M059J (cell line): ENCODE measurements around the gene SMIM41. TPM values are rescaled to one million over a fixed set of nuclear protein-coding genes. Genes with fewer than 3 reads are reported as not detected.

Experiments
- DNase-seq: peaks from one replicate; pipeline ENCODE4 v3.0.0-alpha.2; 2012; ENCODE audit warnings: low read depth
- total RNA-seq: library from RNA; depleted of rRNA; stranded (reverse); fragments of >200 nt; shearing (Covaris generic); gene quantifications from 2 replicates; pipeline ENCODE4 v1.2.3, GENCODE V29; 2014

Gene SMIM41
- total RNA-seq, 1 experiment from 2014 or later: not detected

- DNase-seq: peak; percentile 90
Measured at GRCh38 chr12:52050758-52051541, 28.6 kb upstream of the SMIM41 start, which contains the start of gene NR4A1. NR4A1 (plus strand) TSS chr12:52051442; CDS start chr12:52054329, 2,887 bp downstream.

- peak; percentile 24 for DNase-seq
Measured at GRCh38 chr12:52052468-52053186, 26.9 kb upstream of the SMIM41 start.

DNA sequence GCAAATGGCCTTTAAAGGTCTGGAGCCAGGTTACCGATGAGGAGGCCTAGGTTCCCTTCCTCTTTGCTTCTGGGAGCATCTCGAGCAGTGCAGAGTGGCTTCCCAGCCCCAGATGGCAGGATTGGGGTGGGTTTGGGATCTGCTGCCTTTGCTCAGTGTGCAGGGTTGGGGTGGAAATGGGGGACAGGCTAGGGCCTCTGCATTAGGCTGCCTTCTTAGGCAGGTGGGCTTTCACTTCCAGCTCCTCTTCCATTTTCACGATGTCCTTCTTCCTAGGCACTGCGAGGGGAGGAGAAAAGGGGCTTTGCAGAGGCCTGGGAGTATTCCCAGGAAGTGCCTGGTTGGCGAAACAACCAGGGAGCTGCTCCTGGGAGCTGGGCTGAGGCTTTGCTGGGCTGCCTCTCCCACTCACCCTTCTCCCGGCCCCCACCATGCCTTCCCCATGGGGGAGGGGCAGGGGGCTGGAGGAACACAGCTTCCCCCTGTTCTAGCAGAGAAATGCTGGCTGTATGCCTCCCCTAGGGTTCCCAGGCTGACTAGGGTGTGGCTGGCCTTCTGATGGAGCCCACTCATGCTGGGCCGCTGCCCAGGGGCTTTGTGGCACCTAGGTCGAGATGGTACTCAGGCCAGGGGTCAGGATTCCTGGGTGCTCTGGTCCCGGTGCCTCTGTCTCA lies 25.8 kb upstream of the SMIM41 start:
- peak; percentile 27 for DNase-seq

DNA sequence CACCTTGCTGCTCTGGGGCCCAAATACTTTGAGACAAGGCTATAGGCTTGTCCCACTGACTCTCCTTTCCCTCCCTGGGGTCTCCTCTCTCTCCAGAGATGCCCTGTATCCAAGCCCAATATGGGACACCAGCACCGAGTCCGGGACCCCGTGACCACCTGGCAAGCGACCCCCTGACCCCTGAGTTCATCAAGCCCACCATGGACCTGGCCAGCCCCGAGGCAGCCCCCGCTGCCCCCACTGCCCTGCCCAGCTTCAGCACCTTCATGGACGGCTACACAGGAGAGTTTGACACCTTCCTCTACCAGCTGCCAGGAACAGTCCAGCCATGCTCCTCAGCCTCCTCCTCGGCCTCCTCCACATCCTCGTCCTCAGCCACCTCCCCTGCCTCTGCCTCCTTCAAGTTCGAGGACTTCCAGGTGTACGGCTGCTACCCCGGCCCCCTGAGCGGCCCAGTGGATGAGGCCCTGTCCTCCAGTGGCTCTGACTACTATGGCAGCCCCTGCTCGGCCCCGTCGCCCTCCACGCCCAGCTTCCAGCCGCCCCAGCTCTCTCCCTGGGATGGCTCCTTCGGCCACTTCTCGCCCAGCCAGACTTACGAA lies 25.2 kb upstream of the SMIM41 start:
- DNase-seq: no peak

GRCh38 chr12:52054833-52055730 lies 24.4 kb upstream of the SMIM41 start:
- peak; percentile 21 for DNase-seq

GRCh38 chr12:52055731-52056711 lies 23.5 kb upstream of the SMIM41 start:
- DNase-seq: no peak

- DNase-seq: no peak
Measured at GRCh38 chr12:52056801-52057637, 22.5 kb upstream of the SMIM41 start.

- no peak for DNase-seq
Measured at GRCh38 chr12:52057638-52058576, 21.6 kb upstream of the SMIM41 start.

DNA sequence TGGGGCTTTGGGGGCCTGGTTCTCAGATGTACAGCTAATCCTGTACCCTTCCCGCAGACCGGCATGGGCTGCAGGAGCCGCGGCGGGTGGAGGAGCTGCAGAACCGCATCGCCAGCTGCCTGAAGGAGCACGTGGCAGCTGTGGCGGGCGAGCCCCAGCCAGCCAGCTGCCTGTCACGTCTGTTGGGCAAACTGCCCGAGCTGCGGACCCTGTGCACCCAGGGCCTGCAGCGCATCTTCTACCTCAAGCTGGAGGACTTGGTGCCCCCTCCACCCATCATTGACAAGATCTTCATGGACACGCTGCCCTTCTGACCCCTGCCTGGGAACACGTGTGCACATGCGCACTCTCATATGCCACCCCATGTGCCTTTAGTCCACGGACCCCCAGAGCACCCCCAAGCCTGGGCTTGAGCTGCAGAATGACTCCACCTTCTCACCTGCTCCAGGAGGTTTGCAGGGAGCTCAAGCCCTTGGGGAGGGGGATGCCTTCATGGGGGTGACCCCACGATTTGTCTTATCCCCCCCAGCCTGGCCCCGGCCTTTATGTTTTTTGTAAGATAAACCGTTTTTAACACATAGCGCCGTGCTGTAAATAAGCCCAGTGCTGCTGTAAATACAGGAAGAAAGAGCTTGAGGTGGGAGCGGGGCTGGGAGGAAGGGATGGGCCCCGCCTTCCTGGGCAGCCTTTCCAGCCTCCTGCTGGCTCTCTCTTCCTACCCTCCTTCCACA lies 20.7 kb upstream of the SMIM41 start:
- no peak for DNase-seq

- DNase-seq: no peak
Measured at GRCh38 chr12:52059582-52060497, 19.7 kb upstream of the SMIM41 start.

DNA sequence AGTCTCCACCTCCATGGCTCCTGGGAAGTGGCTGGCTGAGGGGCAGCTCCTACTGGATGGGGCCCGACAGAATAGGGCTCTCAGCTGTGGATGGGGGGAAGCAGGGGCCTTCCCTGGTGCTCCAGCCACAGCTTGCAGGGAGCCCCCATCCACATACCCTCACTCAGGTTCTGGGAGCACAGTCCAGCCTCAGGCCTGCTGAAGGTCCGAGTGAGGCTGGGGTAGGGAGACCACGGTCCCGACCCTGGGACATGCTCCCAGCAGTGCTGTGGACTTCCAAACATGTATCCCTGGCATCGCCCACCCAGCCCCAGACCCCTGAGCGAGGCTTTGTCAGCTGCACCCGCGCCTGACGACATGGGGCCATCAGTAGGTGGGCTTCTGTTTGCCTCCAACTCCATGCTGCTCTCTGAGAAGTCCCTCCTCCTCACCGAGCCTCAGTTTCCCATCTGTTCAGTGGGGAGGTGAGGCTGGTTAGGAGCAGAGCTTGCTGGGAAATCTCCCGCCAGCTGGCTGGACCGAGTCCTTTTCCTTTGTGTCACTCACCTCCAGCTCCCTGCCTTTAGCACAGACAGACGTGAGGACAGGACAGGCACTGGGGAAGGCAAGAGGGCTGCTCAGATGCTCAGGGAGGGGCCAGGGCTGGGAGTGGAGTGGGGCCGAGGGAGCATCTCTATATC lies 18.9 kb upstream of the SMIM41 start:
- DNase-seq: no peak

- no peak for DNase-seq
Measured at GRCh38 chr12:52061470-52062166, 17.9 kb upstream of the SMIM41 start.

DNA sequence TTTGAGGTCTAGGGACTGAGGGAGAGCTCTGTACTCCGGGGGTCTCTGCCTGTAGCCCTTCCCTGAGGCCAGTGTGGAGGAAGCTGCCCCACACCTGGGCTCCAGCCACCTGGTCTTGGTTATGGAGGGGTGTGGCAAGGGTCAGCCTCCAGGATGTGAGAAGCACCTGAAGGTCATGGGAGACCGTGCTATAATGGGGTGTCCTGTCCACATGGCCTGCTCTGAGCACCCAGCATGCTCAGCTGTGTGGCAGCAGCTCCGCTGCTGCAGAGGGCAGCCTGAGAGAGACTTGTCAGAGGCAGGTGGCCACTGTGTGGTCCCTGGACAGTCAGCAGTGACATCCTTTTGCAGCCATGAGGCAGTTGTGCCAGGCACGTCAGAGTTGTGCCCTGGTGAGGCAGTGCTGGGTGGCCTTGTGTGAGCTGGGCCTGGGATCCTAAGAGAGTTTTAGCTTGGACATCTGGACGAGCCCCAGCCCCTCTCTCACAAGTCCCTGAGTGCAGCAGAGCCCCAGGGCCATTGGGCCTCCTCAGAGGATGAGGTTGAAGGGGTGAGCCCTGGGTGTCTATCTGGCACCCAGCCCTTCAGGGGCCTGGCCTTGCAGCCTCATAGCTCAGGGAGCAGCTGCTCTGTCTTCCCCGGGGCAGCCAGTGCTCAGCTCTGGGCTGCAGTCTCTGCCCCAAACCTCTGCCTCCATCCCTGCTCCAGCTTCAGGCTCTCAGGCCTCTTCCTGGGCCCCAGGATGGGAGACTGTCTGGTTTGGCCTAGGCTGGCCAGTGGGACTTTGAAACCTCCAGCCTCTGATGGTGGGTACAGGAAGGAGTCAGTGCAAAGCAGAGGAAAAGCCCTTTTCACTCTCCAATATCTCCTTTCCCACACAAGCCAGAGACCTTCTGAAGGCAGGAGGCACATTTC lies 17.1 kb upstream of the SMIM41 start:
- no peak for DNase-seq
